GM12891 (cell line): ENCODE data around the gene RAB6B.

Source experiments
- DNase-seq: peaks from one replicate; pipeline ENCODE4 v3.0.0; 2011; ENCODE audit warnings: low spot score; ENCODE audit not compliant: insufficient read length
- FAIRE-seq: peaks from 2 replicates; lab custom pipeline; 2011; peaks lifted over from hg19 to GRCh38; lab: Jason Lieb, UNC
- PAX5 ChIP-seq: IDR thresholded peaks from 2 replicates; pipeline ENCODE4 v1.6.1; 2011; ENCODE audit warnings: low read length, moderate library complexity, mild to moderate bottlenecking; ENCODE audit not compliant: insufficient read depth, severe bottlenecking
- POLR2A ChIP-seq: IDR thresholded peaks from 2 replicates; pipeline ENCODE4 v1.6.1; 2011; ENCODE audit warnings: low read depth, low read length, control low read depth
- POLR2AphosphoS5 ChIP-seq: IDR thresholded peaks from 2 replicates; pipeline ENCODE4 v1.6.1; 2011; ENCODE audit warnings: low read depth, low read length, control low read depth
- POU2F2 ChIP-seq: IDR thresholded peaks from 2 replicates; pipeline ENCODE4 v1.6.1; 2011; ENCODE audit warnings: low read depth, mild to moderate bottlenecking, control low read depth, low read length, moderate library complexity
- SPI1 ChIP-seq: IDR thresholded peaks from 2 replicates; pipeline ENCODE4 v1.6.1; 2011; ENCODE audit warnings: low read depth, low read length, control low read depth
- TAF1 ChIP-seq: IDR thresholded peaks from 2 replicates; pipeline ENCODE4 v1.6.1; 2011; ENCODE audit warnings: low read depth, low read length, control low read depth

RAB6B gene

GRCh38 chr3:133859381-133860234 is 36.1 kb downstream of the RAB6B start:
- no peak for TF ChIP-seq TAF1
- no peak for TF ChIP-seq PAX5
- TF ChIP-seq SPI1 = no peak
- TF ChIP-seq POLR2AphosphoS5 = no peak
- no peak for TF ChIP-seq POLR2A
- no peak for TF ChIP-seq POU2F2
- no peak for FAIRE-seq
- DNase-seq = no peak

GRCh38 chr3:133857767-133858166 is 37.9 kb downstream of the RAB6B start:
- no peak for TF ChIP-seq POLR2AphosphoS5
- TF ChIP-seq SPI1 = 0 out of 2 replicates have a peak, but pooled peaks have one; percentile 6
- FAIRE-seq (peak; percentile 43), DNase-seq (no peak)

- FAIRE-seq = no peak
- TF ChIP-seq TAF1 (no peak), SPI1 (no peak), POLR2A (no peak), PAX5 (no peak), POU2F2 (no peak), POLR2AphosphoS5 (no peak)
- no peak for DNase-seq
Observed at GRCh38 chr3:133856316-133856715, 39.4 kb downstream of the RAB6B start.

DNA sequence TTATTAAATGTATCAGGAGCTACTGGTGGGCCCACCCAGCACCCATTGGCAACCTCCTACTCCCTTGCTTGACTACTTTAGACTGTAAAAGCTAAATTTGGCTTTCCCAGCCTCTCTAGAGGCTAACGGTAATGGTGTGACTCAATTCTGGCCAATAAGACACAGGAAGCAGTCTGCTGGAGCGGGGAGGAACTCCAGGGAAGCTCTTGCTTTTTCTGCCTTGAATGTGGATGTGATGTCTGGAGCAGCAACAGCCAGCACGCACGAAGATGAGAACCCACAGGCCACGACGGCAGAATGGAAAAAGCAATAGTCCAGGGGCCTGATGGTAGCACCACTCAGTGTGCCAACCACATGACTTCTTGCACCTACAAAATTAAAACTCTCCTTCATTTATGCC is 39.9 kb downstream of the RAB6B start:
- TF ChIP-seq POU2F2 = no peak
- no peak for TF ChIP-seq PAX5
- no peak for TF ChIP-seq TAF1
- no peak for TF ChIP-seq SPI1
- TF ChIP-seq POLR2A = no peak
- TF ChIP-seq POLR2AphosphoS5 = no peak
- FAIRE-seq = peak; percentile 9
- DNase-seq = no peak

GRCh38 chr3:133855002-133855370 is 40.7 kb downstream of the RAB6B start:
- DNase-seq (no peak), FAIRE-seq (no peak)
- TF ChIP-seq POU2F2 (no peak), SPI1 (no peak), TAF1 (no peak), POLR2A (no peak), POLR2AphosphoS5 (no peak), PAX5 (no peak)

DNA sequence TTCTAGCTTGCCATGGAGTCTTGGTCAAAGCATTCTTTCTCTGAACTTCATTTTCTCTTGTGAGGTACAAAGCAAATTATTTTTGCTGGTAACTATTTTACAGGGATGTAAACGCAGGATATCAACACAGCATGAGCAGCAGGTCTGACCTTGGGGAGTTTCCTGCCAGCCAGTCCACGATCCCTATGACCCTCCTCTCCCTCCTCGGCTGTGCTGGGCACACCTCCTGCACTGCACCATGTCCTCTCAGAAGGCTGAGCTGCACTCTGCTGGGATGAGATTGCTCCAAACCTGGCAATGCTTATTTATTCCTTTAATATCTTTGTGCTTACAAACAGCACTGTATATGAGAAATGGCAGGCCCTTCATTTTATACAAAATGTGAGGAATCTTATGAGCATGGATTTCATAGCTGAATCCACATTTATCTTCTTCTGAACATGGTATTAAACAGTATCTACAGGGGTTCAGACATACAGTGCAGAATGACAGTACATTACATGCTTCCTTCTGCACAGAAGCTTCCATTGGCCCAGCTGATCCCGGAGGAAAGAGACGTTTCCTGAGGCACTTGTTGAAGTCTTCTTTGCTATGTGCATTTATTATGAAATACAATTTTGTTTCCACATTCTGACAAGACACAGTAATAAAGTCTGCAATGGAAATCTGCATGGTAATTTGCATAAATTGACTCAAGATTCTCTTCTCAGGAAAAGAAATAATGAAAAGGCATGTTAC is 41.2 kb downstream of the RAB6B start:
- FAIRE-seq (no peak), DNase-seq (no peak)
- TF ChIP-seq PAX5 (no peak), TAF1 (no peak), POLR2A (no peak), POU2F2 (no peak), POLR2AphosphoS5 (no peak), SPI1 (no peak)

GRCh38 chr3:133853925-133854227 is 41.8 kb downstream of the RAB6B start:
- FAIRE-seq = no peak
- no peak for DNase-seq
- TF ChIP-seq POLR2A (no peak), POU2F2 (no peak), PAX5 (no peak)

DNA sequence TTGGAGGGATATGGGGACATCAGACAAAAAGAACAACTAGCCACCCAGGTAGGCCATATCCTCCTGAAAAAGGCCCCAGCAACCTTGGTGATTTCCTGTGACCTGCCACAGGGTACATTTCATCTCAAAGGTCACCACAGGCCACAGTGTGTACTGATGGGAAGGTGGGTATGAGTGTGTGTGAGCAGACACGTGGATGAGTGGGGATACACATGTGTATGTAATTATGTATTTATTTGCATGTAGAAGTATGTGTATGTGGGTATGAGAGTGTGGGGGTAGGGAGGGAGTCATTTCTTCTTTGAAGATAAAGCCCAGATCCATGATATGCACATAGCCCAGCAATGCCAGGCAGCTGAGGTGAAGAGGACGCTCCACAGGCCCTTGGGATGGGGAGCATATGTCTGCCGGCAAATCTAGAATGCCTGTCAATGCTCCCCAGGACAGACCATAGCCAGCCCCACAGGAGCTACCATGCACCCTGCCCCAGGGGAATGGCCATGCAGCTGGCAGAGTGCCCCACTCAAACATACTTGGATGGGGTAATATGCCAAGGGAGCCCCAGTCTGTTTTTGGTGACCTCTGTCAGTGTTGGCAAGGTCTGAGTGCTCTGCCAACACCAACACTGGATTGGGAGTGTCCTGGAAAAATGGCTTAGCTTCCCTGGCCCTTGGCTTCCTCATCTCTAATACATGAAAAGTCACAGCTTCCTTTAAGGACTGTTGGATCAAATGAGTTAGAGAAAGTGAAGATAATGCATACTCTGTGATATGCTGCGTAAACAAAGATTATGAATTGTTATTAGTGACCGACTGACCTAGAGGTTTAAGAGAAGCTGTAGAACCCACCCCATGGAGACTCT is 42.4 kb downstream of the RAB6B start:
- FAIRE-seq (no peak), DNase-seq (no peak)
- TF ChIP-seq POU2F2 = no peak
- no peak for TF ChIP-seq PAX5
- no peak for TF ChIP-seq SPI1
- no peak for TF ChIP-seq TAF1
- no peak for TF ChIP-seq POLR2AphosphoS5
- TF ChIP-seq POLR2A = no peak

DNA sequence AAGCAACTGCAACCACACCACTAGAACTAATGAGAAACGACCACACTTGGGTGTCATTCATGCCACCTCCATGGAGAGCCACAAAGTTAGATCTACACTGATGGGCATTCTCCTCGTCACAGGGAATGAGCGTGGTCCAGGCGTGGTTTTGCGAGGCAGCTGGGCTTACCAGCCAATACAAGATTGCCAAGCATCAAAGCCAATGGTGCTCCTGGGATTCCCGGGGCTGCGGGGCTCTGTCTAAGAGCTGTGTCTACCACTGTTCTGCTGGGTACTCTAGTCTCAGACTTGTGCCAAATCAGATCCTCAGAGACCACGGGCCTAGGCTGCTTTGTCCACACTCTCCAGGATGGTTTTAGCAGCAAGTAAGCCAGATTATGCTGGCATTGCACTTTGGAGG is 43.8 kb downstream of the RAB6B start:
- no peak for DNase-seq
- no peak for FAIRE-seq
- no peak for TF ChIP-seq POU2F2
- TF ChIP-seq SPI1 = no peak
- TF ChIP-seq POLR2AphosphoS5 = no peak
- TF ChIP-seq PAX5 = no peak
- TF ChIP-seq POLR2A = no peak
- no peak for TF ChIP-seq TAF1
